ENCODE measurements around the gene SMOC2. TPM values are rescaled to one million over a fixed set of nuclear protein-coding genes. Genes with fewer than 3 reads are reported as not detected.

Gene SMOC2
- total and polyA plus RNA-seq, 4 donors = 1.3 to 6.4 (median 4.6) TPM

DNA sequence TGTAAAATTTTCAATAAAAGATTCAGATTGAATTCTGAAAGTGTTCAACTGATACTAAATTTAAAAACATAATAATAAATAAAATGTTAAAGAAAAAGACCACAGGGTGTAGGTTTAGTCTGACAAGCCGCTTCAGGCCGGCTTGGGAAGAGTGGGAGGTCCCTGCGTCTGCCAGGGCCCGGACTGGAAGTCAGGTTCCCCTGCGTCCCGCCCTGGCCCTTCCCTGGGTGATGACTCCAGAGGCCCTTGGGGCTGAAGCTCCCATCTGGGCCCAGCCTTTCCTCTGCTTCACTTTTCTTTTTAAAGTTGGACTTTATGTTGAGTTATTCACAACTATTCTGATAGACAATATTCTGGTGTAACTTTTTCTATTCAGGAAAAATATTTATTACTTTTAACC lies 93.3 kb downstream of the SMOC2 start:
- 88 to 93% methylated on average over 6 of the region's 6 CpGs for WGBS, 2 donors
- TF ChIP-seq, protein P1, sequence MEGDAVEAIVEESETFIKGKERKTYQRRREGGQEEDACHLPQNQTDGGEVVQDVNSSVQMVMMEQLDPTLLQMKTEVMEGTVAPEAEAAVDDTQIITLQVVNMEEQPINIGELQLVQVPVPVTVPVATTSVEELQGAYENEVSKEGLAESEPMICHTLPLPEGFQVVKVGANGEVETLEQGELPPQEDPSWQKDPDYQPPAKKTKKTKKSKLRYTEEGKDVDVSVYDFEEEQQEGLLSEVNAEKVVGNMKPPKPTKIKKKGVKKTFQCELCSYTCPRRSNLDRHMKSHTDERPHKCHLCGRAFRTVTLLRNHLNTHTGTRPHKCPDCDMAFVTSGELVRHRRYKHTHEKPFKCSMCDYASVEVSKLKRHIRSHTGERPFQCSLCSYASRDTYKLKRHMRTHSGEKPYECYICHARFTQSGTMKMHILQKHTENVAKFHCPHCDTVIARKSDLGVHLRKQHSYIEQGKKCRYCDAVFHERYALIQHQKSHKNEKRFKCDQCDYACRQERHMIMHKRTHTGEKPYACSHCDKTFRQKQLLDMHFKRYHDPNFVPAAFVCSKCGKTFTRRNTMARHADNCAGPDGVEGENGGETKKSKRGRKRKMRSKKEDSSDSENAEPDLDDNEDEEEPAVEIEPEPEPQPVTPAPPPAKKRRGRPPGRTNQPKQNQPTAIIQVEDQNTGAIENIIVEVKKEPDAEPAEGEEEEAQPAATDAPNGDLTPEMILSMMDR (IDR thresholded peaks at IDR 0.05; ENCODE audit: control extremely low read depth, extremely low read depth) = no peak
- ATAC-seq (ENCODE audit: insufficient read depth, low FRiP score) (no peak), DNase-seq (no peak)
- H3K9me3 ChIP-seq (ENCODE audit: control insufficient read depth in 4 of 4, insufficient read depth in 3 of 4, low read length in 3 of 4) = no peaks in the 10 kb centered on the region
- H3K4me3 ChIP-seq = no peak overlapping the region
- H3K27ac ChIP-seq (ENCODE audit: low read depth in 1 of 2, low read length in 1 of 2) = no peak overlapping the region
- no peak overlapping the region for H3K9ac ChIP-seq (ENCODE audit: insufficient read depth in 1 of 2, low read length in 2 of 2)
- no peaks in the 10 kb centered on the region for H3K36me3 ChIP-seq (ENCODE audit: control insufficient read depth in 4 of 4, insufficient read depth in 4 of 4, low read length in 4 of 4)
- peaks cover 0 to 6% (median 0%) of the 10 kb centered on the region in 5 donors for H3K4me1 ChIP-seq (ENCODE audit: control insufficient read depth in 5 of 5, insufficient read depth in 5 of 5, low read length in 5 of 5)
- H3K27me3 ChIP-seq (ENCODE audit: control insufficient read depth in 3 of 3, insufficient read depth in 3 of 3, low read length in 2 of 3) = no peaks in the 10 kb centered on the region

DNA sequence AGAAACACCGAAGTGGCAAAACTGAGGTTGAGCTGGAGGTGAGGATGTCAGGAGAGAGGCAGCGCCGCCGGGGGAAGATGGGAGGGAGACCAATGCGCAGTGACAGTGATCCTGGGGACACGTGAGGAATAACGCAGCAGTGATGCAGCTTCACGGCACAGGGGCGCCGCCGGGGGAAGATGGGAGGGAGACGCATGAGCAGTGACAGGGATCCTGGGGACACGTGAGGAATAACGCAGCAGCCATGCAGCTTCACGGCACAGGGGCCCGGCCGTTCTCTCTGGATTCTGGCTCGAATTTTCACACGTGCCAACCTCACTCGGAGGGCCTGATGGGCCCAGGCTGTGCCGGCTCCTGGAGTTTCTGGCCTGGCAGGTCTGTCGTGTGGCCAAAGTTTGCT lies 94.7 kb downstream of the SMOC2 start:
- ATAC-seq (ENCODE audit: insufficient read depth, low FRiP score) = no peak
- Histone ChIP-seq H3K9ac (ENCODE audit: insufficient read depth in 1 of 2, low read length in 2 of 2) (no peak overlapping the region), H3K36me3 (ENCODE audit: control insufficient read depth in 4 of 4, insufficient read depth in 4 of 4, low read length in 4 of 4) (no peaks in the 10 kb centered on the region), H3K27ac (ENCODE audit: low read depth in 1 of 2, low read length in 1 of 2) (no peak overlapping the region), H3K9me3 (ENCODE audit: control insufficient read depth in 4 of 4, insufficient read depth in 3 of 4, low read length in 3 of 4) (no peaks in the 10 kb centered on the region), H3K4me3 (no peak overlapping the region), H3K4me1 (ENCODE audit: control insufficient read depth in 5 of 5, insufficient read depth in 5 of 5, low read length in 5 of 5) (peaks cover 0 to 6% (median 0%) of the 10 kb centered on the region in 5 donors), H3K27me3 (ENCODE audit: control insufficient read depth in 3 of 3, insufficient read depth in 3 of 3, low read length in 2 of 3) (peaks cover 0 to 3% (median 0%) of the 10 kb centered on the region in 3 donors)
- WGBS, 2 donors = 93 to 95% methylated on average over 22 of the region's 22 CpGs
- DNase-seq = no peak
- TF ChIP-seq, protein P1 (IDR thresholded peaks at IDR 0.05; ENCODE audit: control extremely low read depth, extremely low read depth) = no peak

DNA sequence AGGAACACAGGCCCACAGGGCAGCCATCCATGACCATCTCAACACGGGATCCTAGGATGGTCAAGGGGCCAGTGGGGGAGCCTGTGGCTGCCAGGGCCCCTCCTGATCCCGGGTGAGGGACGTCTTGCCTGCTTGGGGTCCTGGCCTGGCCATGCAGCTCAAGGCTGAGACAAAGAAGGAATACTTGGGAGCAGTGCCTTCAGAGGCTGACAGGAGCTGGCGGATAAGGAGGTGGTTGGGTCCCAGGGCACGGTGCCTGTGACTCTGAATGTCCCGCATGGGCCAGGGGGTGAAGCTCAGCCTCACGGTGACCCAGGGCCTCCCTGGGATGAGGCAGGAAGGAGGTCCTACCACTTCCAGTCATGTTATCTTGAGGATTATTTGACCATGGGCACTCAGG lies 95.2 kb downstream of the SMOC2 start:
- no peak for ATAC-seq (ENCODE audit: insufficient read depth, low FRiP score)
- Histone ChIP-seq H3K4me1 (ENCODE audit: control insufficient read depth in 5 of 5, insufficient read depth in 5 of 5, low read length in 5 of 5) (peaks cover 0 to 6% (median 0%) of the 10 kb centered on the region in 5 donors), H3K9ac (ENCODE audit: insufficient read depth in 1 of 2, low read length in 2 of 2) (no peak overlapping the region), H3K4me3 (no peak overlapping the region), H3K27ac (ENCODE audit: low read depth in 1 of 2, low read length in 1 of 2) (no peak overlapping the region), H3K27me3 (ENCODE audit: control insufficient read depth in 3 of 3, insufficient read depth in 3 of 3, low read length in 2 of 3) (peaks cover 0 to 3% (median 0%) of the 10 kb centered on the region in 3 donors), H3K36me3 (ENCODE audit: control insufficient read depth in 4 of 4, insufficient read depth in 4 of 4, low read length in 4 of 4) (no peaks in the 10 kb centered on the region), H3K9me3 (ENCODE audit: control insufficient read depth in 4 of 4, insufficient read depth in 3 of 4, low read length in 3 of 4) (no peaks in the 10 kb centered on the region)
- DNase-seq = no peak
- TF ChIP-seq, protein P1 (IDR thresholded peaks at IDR 0.05; ENCODE audit: control extremely low read depth, extremely low read depth) = no peak
- 70 to 84% methylated on average over 7 of the region's 7 CpGs for WGBS, 2 donors

Measured in lung (tissue), 12 donors.